Fibroblast of pulmonary artery (primary cell): ENCODE data around the gene SYNGR3.

Experiments used
- DNase-seq: peaks from one replicate; pipeline ENCODE4 v3.0.0-alpha.2; 2010; ENCODE audit warnings: low read depth
- H3K4me3 ChIP-seq: replicated peaks from 2 replicates; pipeline ENCODE4 v1.5.1; 2011; ENCODE audit warnings: low read depth, mild to moderate bottlenecking, control low read depth, low read length, moderate library complexity
- TF ChIP-seq, protein P1 (sequence below): IDR thresholded peaks from 2 replicates; pipeline ENCODE4 v1.5.1; 2011; ENCODE audit warnings: mild to moderate bottlenecking, control low read depth, low read length, inconsistent platforms; ENCODE audit errors: missing control alignments

Gene SYNGR3

DNA sequence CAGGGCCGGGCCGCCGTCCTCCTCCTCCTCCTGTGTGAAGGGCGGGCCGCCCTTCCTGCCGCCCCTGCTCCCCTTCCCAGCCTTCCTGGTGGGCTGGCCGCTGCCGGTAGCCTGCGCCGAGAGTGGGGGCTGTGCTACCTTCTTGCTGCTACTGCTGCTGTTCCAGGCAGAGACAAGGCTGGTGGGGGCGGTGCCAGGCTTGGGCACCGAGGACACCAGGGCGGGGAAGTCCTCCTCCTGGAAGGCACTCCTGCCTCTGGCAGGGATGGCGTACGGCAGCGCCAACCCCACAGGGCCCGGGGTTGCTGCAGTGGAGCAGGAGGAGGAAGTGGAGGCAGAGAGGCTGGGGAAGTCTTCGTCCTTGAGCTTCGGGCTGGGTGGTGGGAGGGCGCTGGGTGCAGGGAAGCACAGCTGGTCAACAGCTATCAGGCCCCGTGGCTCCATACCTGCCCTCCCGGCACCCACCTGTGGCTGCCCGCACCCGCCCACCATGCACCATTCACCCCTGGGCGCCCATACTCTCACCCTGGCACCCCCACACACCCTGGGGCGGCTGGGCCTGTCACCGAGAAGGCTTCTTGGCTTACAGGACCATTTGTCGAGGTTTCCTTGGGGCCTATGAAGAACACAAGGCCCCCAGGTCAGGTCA, 10.2 kb downstream of the SYNGR3 start:
- DNase-seq = no peak
- TF ChIP-seq, protein P1, sequence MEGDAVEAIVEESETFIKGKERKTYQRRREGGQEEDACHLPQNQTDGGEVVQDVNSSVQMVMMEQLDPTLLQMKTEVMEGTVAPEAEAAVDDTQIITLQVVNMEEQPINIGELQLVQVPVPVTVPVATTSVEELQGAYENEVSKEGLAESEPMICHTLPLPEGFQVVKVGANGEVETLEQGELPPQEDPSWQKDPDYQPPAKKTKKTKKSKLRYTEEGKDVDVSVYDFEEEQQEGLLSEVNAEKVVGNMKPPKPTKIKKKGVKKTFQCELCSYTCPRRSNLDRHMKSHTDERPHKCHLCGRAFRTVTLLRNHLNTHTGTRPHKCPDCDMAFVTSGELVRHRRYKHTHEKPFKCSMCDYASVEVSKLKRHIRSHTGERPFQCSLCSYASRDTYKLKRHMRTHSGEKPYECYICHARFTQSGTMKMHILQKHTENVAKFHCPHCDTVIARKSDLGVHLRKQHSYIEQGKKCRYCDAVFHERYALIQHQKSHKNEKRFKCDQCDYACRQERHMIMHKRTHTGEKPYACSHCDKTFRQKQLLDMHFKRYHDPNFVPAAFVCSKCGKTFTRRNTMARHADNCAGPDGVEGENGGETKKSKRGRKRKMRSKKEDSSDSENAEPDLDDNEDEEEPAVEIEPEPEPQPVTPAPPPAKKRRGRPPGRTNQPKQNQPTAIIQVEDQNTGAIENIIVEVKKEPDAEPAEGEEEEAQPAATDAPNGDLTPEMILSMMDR = no peak
- no peak overlapping the region for H3K4me3 ChIP-seq

DNA sequence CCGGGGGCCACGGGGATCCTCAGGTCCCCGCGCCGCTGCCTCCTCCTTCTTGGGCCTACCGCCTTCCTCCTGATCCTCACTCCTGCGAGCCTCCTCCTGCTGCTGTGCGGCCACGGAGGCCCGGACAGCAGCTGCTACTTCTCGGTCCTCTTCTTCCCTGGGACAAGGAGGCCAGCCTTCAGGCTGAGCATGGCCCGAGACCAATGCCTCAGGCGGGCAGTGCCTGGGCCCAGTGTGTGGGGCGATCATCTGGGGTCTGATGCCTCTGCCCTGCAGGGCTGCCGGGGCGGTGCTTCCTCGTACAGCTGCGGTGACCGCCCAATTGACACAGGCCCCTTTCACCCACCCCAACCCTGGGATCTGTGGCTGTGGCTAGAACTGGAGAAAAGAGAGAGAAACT, 11.3 kb downstream of the SYNGR3 start:
- no peak for DNase-seq
- TF ChIP-seq, protein P1 = no peak
- no peak overlapping the region for H3K4me3 ChIP-seq

GRCh38 chr16:2001456-2002355, 11.9 kb downstream of the SYNGR3 start:
- TF ChIP-seq, protein P1 = no peak
- no peak for DNase-seq
- H3K4me3 ChIP-seq = no peak overlapping the region

- DNase-seq = no peak
- TF ChIP-seq, protein P1 = no peak
- no peak overlapping the region for H3K4me3 ChIP-seq
Measured at GRCh38 chr16:2002406-2003230, 12.8 kb downstream of the SYNGR3 start.

GRCh38 chr16:2003231-2003826, 13.6 kb downstream of the SYNGR3 start:
- TF ChIP-seq, protein P1 = no peak

GRCh38 chr16:2003827-2004641, 14.3 kb downstream of the SYNGR3 start:
- TF ChIP-seq, protein P1 = peak; percentile 89
- H3K4me3 ChIP-seq = no peak overlapping the region
- DNase-seq = peak; percentile 84

More at GRCh38 chr16:2003231-2003826, 13.6 kb downstream of the SYNGR3 start:
- no peak for DNase-seq
- no peak overlapping the region for H3K4me3 ChIP-seq
